ENCODE measurements around the gene SOX2.

GRCh38 chr3:181730934-181731333 is 19.2 kb downstream of the SOX2 start:
- TF ChIP-seq ZNF704 (CRISPR knock-in tag; IDR thresholded peaks at IDR 0.05; ENCODE audit: borderline replicate concordance) = no peak
- no peak for TF ChIP-seq FOXP4 (CRISPR knock-in tag; IDR thresholded peaks at IDR 0.05)
- TF ChIP-seq HCFC1 (IDR thresholded peaks at IDR 0.05; ENCODE audit: low read depth, low read length) = no peak
- TF ChIP-seq TAF1 (CRISPR knock-in tag; IDR thresholded peaks at IDR 0.05) = no peak
- TF ChIP-seq ZKSCAN8 (CRISPR knock-in tag; IDR thresholded peaks at IDR 0.05; ENCODE audit: borderline replicate concordance) = no peak
- TF ChIP-seq FOSL2 (CRISPR knock-in tag; IDR thresholded peaks at IDR 0.05) = no peak
- no peak for TF ChIP-seq ZNF569 (CRISPR knock-in tag; IDR thresholded peaks at IDR 0.05; ENCODE audit: borderline replicate concordance)
- TF ChIP-seq JUND (CRISPR knock-in tag; IDR thresholded peaks at IDR 0.05) = no peak
- TF ChIP-seq MAFG (CRISPR knock-in tag; IDR thresholded peaks at IDR 0.05) = no peak
- no peak for TF ChIP-seq EED (CRISPR knock-in tag; IDR thresholded peaks at IDR 0.05)
- TF ChIP-seq PAX8 (CRISPR knock-in tag; IDR thresholded peaks at IDR 0.05; ENCODE audit: borderline replicate concordance) = no peak
- no peak for TF ChIP-seq U2AF2 (IDR thresholded peaks at IDR 0.05; ENCODE audit: low read depth, low read length)
- TF ChIP-seq HHEX (CRISPR knock-in tag; IDR thresholded peaks at IDR 0.05) = no peak
- no peak for TF ChIP-seq ZFP36L2 (CRISPR knock-in tag; IDR thresholded peaks at IDR 0.05)
